Lung (tissue), 12 donors: ENCODE results near the gene RBPMS2. TPM values are rescaled to one million over a fixed set of nuclear protein-coding genes. Genes with fewer than 3 reads are reported as not detected.

ENCODE experiments used
- ATAC-seq: fragments of 200-7000 bp; cut with Tn5 transposase; one replicate; pipeline ENCODE4 v1.9.1; 2020; ENCODE audit warnings: moderate number of reproducible peaks; ENCODE audit not compliant: insufficient read depth, low FRiP score
- DNase-seq, 3 donors: peaks; one replicate each; pipeline ENCODE4 v3.0.0-alpha.2; 2013 to 2017
- H3K27ac ChIP-seq, 2 donors: one replicate each; pipeline ENCODE4 v1.5.1; 2013; ENCODE audit warnings: mild to moderate bottlenecking in 2 of 2, moderate library complexity in 2 of 2, control low read depth in 1 of 2, inconsistent platforms in 1 of 2, low read depth in 1 of 2, low read length in 1 of 2
- H3K27me3 ChIP-seq, 3 donors: one replicate each; pipeline ENCODE4 v1.5.1; 2013; ENCODE audit warnings: low read length in 2 of 3; ENCODE audit not compliant: control insufficient read depth in 3 of 3, insufficient read depth in 3 of 3
- H3K36me3 ChIP-seq, 4 donors: one replicate each; pipeline ENCODE4 v1.5.1; 2013; ENCODE audit warnings: low read length in 4 of 4, mild to moderate bottlenecking in 1 of 4, moderate library complexity in 1 of 4; ENCODE audit not compliant: control insufficient read depth in 4 of 4, insufficient read depth in 4 of 4
- H3K4me1 ChIP-seq, 5 donors: one replicate each; pipeline ENCODE4 v1.5.1; 2013; ENCODE audit warnings: low read length in 5 of 5, mild to moderate bottlenecking in 2 of 5, moderate library complexity in 1 of 5; ENCODE audit not compliant: control insufficient read depth in 5 of 5, insufficient read depth in 5 of 5
- H3K4me3 ChIP-seq: one replicate; pipeline ENCODE4 v1.5.1; 2013; ENCODE audit warnings: mild to moderate bottlenecking, control low read depth, moderate library complexity
- H3K9ac ChIP-seq, 2 donors: one replicate each; pipeline ENCODE4 v1.5.1; 2013; ENCODE audit warnings: low read length in 2 of 2, control low read depth in 1 of 2; ENCODE audit not compliant: insufficient read depth in 1 of 2
- H3K9me3 ChIP-seq, 4 donors: one replicate each; pipeline ENCODE4 v1.5.1; 2013; ENCODE audit warnings: low read length in 3 of 4, mild to moderate bottlenecking in 1 of 4, moderate library complexity in 1 of 4; ENCODE audit not compliant: control insufficient read depth in 4 of 4, insufficient read depth in 3 of 4
- WGBS, 2 donors: extraction: QIAGEN DNeasy Blood & Tissue Kit; methylation state at CpG; one replicate each; pipeline ENCODE4 v1.1.7; 2013; 5-methylcytosine and 5-hydroxymethylcytosine counted together
- polyA plus RNA-seq, 2 donors: library from polyadenylated mRNA; stranded (reverse); fragments of 200-250 nt; gene quantifications; one replicate each; pipeline ENCODE4 v1.2.1, GENCODE V29; 2013
- total RNA-seq, 2 donors: library from RNA; depleted of rRNA in 1 of 2; stranded (reverse); fragments of >200 nt in 1 of 2; gene quantifications; one replicate each; pipeline ENCODE4 v1.2.1, GENCODE V29; 2014 to 2021
- TF ChIP-seq, protein P1 (sequence below): IDR thresholded peaks from 2 replicates; pipeline ENCODE4 v1.5.1; 2012; ENCODE audit warnings: mild to moderate bottlenecking; ENCODE audit errors: control extremely low read depth, extremely low read depth
- donor health status: control.
- donor health status: control.
- donor health status: Bipolar disorder and iron deficiency.
- donor health status: healthy.
- donor health status: DM: yes; HTN: yes; CAD: no.

The RBPMS2 gene
- total and polyA plus RNA-seq, 4 donors: 0.68 to 3.9 (median 2.3) TPM

GRCh38 chr15:64782751-64783150 is 7.4 kb upstream of the RBPMS2 start:
- TF ChIP-seq, protein P1, sequence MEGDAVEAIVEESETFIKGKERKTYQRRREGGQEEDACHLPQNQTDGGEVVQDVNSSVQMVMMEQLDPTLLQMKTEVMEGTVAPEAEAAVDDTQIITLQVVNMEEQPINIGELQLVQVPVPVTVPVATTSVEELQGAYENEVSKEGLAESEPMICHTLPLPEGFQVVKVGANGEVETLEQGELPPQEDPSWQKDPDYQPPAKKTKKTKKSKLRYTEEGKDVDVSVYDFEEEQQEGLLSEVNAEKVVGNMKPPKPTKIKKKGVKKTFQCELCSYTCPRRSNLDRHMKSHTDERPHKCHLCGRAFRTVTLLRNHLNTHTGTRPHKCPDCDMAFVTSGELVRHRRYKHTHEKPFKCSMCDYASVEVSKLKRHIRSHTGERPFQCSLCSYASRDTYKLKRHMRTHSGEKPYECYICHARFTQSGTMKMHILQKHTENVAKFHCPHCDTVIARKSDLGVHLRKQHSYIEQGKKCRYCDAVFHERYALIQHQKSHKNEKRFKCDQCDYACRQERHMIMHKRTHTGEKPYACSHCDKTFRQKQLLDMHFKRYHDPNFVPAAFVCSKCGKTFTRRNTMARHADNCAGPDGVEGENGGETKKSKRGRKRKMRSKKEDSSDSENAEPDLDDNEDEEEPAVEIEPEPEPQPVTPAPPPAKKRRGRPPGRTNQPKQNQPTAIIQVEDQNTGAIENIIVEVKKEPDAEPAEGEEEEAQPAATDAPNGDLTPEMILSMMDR: no peak
- Histone ChIP-seq H3K4me1 (no peaks in the 10 kb centered on the region), H3K9me3 (no peaks in the 10 kb centered on the region), H3K9ac (no peak overlapping the region), H3K36me3 (no peaks in the 10 kb centered on the region), H3K27me3 (no peaks in the 10 kb centered on the region), H3K4me3 (no peak overlapping the region), H3K27ac (no peak overlapping the region)
- 85 to 90% methylated on average over 5 of the region's 5 CpGs for WGBS, 2 donors
- no peak for ATAC-seq
- DNase-seq: no peak

DNA sequence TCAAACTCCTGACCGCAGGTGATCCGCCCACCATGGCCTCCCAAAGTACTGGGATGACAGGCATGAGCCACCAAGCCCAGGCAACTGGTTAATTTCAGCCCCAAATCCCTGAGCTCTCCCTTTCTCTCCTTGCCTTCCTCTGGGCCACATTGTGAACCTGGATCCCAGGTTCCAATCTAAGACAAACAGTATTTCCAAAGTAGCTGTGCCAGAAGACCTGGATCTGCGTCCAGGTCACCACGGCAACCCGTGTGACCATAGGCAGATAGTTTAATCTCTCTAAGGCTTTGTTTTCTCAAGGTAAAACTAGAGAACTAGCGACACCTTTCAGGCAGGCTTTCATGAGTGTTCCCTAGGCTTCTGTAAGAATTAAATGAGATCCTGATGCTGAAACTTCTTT is 5.9 kb upstream of the RBPMS2 start:
- no peak overlapping the region for H3K4me3 ChIP-seq
- no peaks in the 10 kb centered on the region for H3K36me3 ChIP-seq
- ATAC-seq (no peak), DNase-seq (no peak)
- 85 to 90% methylated on average over 6 of the region's 6 CpGs for WGBS, 2 donors
- no peak overlapping the region for H3K9ac ChIP-seq
- H3K9me3 ChIP-seq: no peaks in the 10 kb centered on the region
- TF ChIP-seq, protein P1: no peak
- H3K4me1 ChIP-seq: peaks cover 0 to 6% (median 0%) of the 10 kb centered on the region in 5 donors
- peaks cover 0 to 4% (median 0%) of the 10 kb centered on the region in 3 donors for H3K27me3 ChIP-seq
- H3K27ac ChIP-seq: no peak overlapping the region

DNA sequence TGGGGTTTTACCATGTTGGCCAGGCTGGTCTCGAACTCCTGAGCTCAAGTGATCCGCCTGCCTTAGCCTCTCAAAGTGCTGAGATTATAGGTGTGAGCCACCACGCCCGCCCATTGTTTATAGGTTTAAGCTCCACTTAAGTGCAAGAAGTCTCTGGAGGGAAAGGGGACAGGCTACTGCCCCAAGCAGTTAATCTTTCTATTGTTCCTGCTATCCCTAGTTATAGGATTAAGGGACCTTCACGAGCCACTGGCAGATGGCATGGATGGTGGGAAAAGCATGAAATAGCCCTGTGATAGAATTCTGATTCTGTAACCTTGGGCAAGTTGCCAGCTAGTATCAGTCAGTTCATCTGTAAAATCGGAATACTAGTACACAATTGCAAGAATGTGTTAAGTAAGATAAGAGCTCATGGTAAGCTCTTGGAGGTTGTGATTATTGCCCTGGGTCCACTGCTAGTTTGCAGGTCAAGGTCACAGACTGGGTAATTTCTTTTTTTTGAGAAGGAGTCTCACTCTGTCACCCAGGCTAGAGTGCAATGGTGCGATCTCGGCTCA is 5.3 kb upstream of the RBPMS2 start:
- Histone ChIP-seq H3K9ac (no peak overlapping the region), H3K9me3 (no peaks in the 10 kb centered on the region), H3K4me1 (peaks cover 0 to 11% (median 3%) of the 10 kb centered on the region in 5 donors), H3K4me3 (no peak overlapping the region), H3K27me3 (peaks cover 0 to 9% (median 0%) of the 10 kb centered on the region in 3 donors), H3K27ac (no peak overlapping the region), H3K36me3 (no peaks in the 10 kb centered on the region)
- WGBS, 2 donors: 83% methylated on average over 8 of the region's 8 CpGs
- no peak for ATAC-seq
- TF ChIP-seq, protein P1: no peak
- DNase-seq: no peak

DNA sequence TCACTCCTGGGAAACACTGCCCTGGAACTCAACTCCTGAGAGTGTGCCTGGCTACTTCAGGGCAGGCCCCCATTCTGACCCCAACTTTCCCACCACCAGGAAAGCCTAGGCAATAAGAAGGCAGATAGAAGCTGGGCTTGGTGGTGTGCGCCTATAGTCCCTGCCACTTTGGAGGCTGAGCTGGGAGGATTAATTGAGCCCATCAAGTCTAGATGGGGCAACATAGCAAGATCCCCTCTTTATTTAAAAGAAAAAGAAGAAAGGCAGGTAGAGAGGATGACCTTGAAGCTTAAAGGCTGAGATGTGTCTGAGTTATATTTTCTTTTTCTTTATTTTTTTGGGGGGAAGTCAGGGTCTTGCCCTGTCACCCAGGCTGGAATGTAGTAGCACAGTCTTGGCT is 4.2 kb upstream of the RBPMS2 start:
- Histone ChIP-seq H3K27me3 (peaks cover 0 to 9% (median 0%) of the 10 kb centered on the region in 3 donors), H3K9ac (no peak overlapping the region), H3K36me3 (no peaks in the 10 kb centered on the region), H3K4me1 (peaks cover 0 to 11% (median 4%) of the 10 kb centered on the region in 5 donors), H3K4me3 (no peak overlapping the region), H3K9me3 (no peaks in the 10 kb centered on the region), H3K27ac (no peak overlapping the region)
- TF ChIP-seq, protein P1: no peak
- 92 to 100% methylated on average over 1 of the region's 1 CpG for WGBS, 2 donors
- no peak for DNase-seq
- ATAC-seq: no peak
